Heart left ventricle (tissue), 16 donors: ENCODE results near the gene DHH. TPM values are rescaled to one million over a fixed set of nuclear protein-coding genes. Genes with fewer than 3 reads are reported as not detected.

ENCODE experiments used
- ATAC-seq, 4 donors: fragments of 200-7000 bp; cut with Tn5 transposase; one replicate each; pipeline ENCODE4 v1.9.1; 2020 to 2022; ENCODE audit warnings: moderate library complexity in 4 of 4, mild to moderate bottlenecking in 3 of 4, moderate number of reproducible peaks in 1 of 4
- DNase-seq, 5 donors: peaks; one replicate each; pipeline ENCODE4 v3.0.0-alpha.2; 2020
- H3K27ac ChIP-seq, 12 donors: fragments of 200-600 bp; sonication (generic) in 4 of 12; one replicate each; pipeline versions ENCODE4 v1.5.0 to v1.8.0; 2016 to 2022; ENCODE audit warnings: mild to moderate bottlenecking in 2 of 12
- H3K27me3 ChIP-seq, 9 donors: fragments of 200-600 bp; sonication (generic) in 2 of 9; one replicate each; pipeline versions ENCODE4 v1.5.1 to v1.8.0; 2016 to 2022; ENCODE audit warnings: mild to moderate bottlenecking in 3 of 9
- H3K36me3 ChIP-seq, 9 donors: fragments of 200-600 bp; sonication (generic) in 2 of 9; one replicate each; pipeline versions ENCODE4 v1.5.0 to v1.8.0; 2018 to 2022; ENCODE audit warnings: mild to moderate bottlenecking in 2 of 9
- H3K4me1 ChIP-seq, 12 donors: fragments of 200-600 bp; sonication (generic) in 4 of 12; one replicate each; pipeline versions ENCODE4 v1.5.0 to v1.8.0; 2016 to 2022; ENCODE audit warnings: mild to moderate bottlenecking in 3 of 12
- H3K4me3 ChIP-seq, 12 donors: fragments of 200-600 bp; sonication (generic) in 4 of 12; one replicate each; pipeline versions ENCODE4 v1.5.0 to v1.8.0; 2017 to 2022; ENCODE audit warnings: mild to moderate bottlenecking in 9 of 12, moderate library complexity in 4 of 12
- H3K9me3 ChIP-seq, 12 donors: fragments of 200-600 bp; sonication (generic) in 4 of 12; one replicate each; pipeline versions ENCODE4 v1.5.0 to v1.8.0; 2016 to 2022; ENCODE audit warnings: mild to moderate bottlenecking in 1 of 12
- CTCF ChIP-seq, 12 donors: fragments of 200-600 bp; sonication (generic) in 4 of 12; IDR thresholded peaks; one replicate each; pipeline versions ENCODE4 v1.5.0 to v1.8.0; 2018 to 2022; ENCODE audit warnings: antibody characterized with exemption in 12 of 12, mild to moderate bottlenecking in 5 of 12
- POLR2A ChIP-seq, 2 donors: fragments of 450-650 bp; IDR thresholded peaks; one replicate each; pipeline ENCODE4 v1.6.1; 2017; ENCODE audit warnings: antibody characterized with exemption in 2 of 2, mild to moderate bottlenecking in 2 of 2, moderate library complexity in 2 of 2
- WGBS, 4 donors: extraction: QIAGEN DNeasy Blood & Tissue Kit in 2 of 4; methylation state at CpG; one replicate each; pipeline versions ENCODE4 v1.1.5 to v1.1.7; 2013 to 2018; 5-methylcytosine and 5-hydroxymethylcytosine counted together
- intact Hi-C, 10 donors: fragments of 100-400 bp; cut with DNase I; formaldehyde crosslinking; loops; one replicate each; pipeline versions ENCODE4 v1.11.1 to v1.14.2; 2022
- polyA plus RNA-seq, 2 donors: library from polyadenylated mRNA; stranded (reverse); fragments of 200-250 nt; gene quantifications; one replicate each; pipeline ENCODE4 v1.2.3, GENCODE V29; 2013
- total RNA-seq, 9 donors: library from RNA; depleted of rRNA in 2 of 9; stranded (reverse); fragments of >200 nt in 2 of 9; fragmentation: NEBNext Ultra II Directional in 3 of 9; extraction: Animal tissue kit (Norgen Biotek cat#: 25700) in 3 of 9; gene quantifications; one replicate each; pipeline versions ENCODE4 v1.1.0 to v1.2.4, GENCODE V29; 2016 to 2023
- donor health status: ischemic (EF 13 %, LVEDD 7.1; RV severe dilation, severe dysfunction).
- donor health status: healthy with polysubstance abuse.
- donor health status: DM: no; HTN: yes; CAD: no.
- donor health status: DM: no; HTN: no; CAD: no.
- donor health status: ischemic (EF 25% LVEDD 6.9; RV normal size, moderate dysfunction).
- donor health status: ischemic (EF 25% LVEDD 5.7; RV mildly dilated, moderate dysfunction).
- donor health status: healthy.
- donor health status: DM: yes; HTN: yes; CAD: no.
- donor health status: ischemic (EF 35%, LVEDD 5.7; RV mildly dilated, moderate dysfunction).
- donor health status: nonischemic (EF 11% LVEDD 7.7; RV severe dilation, severe dysfunction).
- donor health status: DM: yes; HTN: yes; CAD: no.
- donor health status: PGD.
- donor health status: ischemic (EF 29% LVEDD 5.4; RV normal size, mild dysfunction).
- donor health status: nonischemic (EF 23%, LVEDD 6.1; RV moderate dilation, normal function).

The DHH gene
- total and polyA plus RNA-seq, 11 donors: 0.34 to 1.5 (median 0.76) TPM

- TF ChIP-seq POLR2A (IDR thresholded peaks at IDR 0.05) (no peak), CTCF (IDR thresholded peaks at IDR 0.05) (no peak)
- ATAC-seq (no peak), DNase-seq (peak in 1 of 5 donors; percentile 51)
- H3K27ac ChIP-seq: peak overlapping the region in 10 of 12 donors; percentile 20 to 99 (median 98)
- H3K4me1 ChIP-seq: peaks cover 19 to 60% (median 44%) of the 10 kb centered on the region in 12 donors
- no peaks in the 10 kb centered on the region for H3K27me3 ChIP-seq
- H3K36me3 ChIP-seq: peaks cover 0 to 19% (median 16%) of the 10 kb centered on the region in 9 donors
- H3K9me3 ChIP-seq: no peaks in the 10 kb centered on the region
- 4 to 10% (median 5%) methylated on average over 5 of the region's 5 CpGs for WGBS, 4 donors
- peak overlapping the region; percentile 79 to 100 (median 93) for H3K4me3 ChIP-seq
- intact Hi-C loops: loop anchor here in 3 of 10 donors (5.0 kb wide), 2 partner anchors 36 to 41 kb away; partner anchors contain the start of gene PRKAG1 (in 2 of the 3)
These were observed 36.1 kb downstream of the DHH start for GRCh38 chr12:49058366-49059044.

- ATAC-seq (no peak), DNase-seq (peak in 1 of 5 donors; percentile 28)
- no peaks in the 10 kb centered on the region for H3K9me3 ChIP-seq
- peaks cover 0 to 25% (median 22%) of the 10 kb centered on the region in 9 donors for H3K36me3 ChIP-seq
- intact Hi-C loops: loop anchor here in 3 of 10 donors (5.0 kb wide), 2 partner anchors 36 to 41 kb away; partner anchors contain the start of gene PRKAG1 (in 2 of the 3)
- 2 to 6% (median 5%) methylated on average over 4 of the region's 4 CpGs for WGBS, 4 donors
- H3K4me3 ChIP-seq: peak overlapping the region in 11 of 12 donors; percentile 79 to 100 (median 93)
- TF ChIP-seq POLR2A (IDR thresholded peaks at IDR 0.05) (no peak), CTCF (IDR thresholded peaks at IDR 0.05) (no peak)
- H3K4me1 ChIP-seq: peaks cover 19 to 60% (median 44%) of the 10 kb centered on the region in 12 donors
- H3K27me3 ChIP-seq: no peaks in the 10 kb centered on the region
- peak overlapping the region in 9 of 12 donors; percentile 20 to 99 (median 94) for H3K27ac ChIP-seq
These were observed 36.7 kb downstream of the DHH start for GRCh38 chr12:49057888-49058287.

GRCh38 chr12:49055978-49056754, 38.4 kb downstream of the DHH start:
- peak overlapping the region in 8 of 12 donors; percentile 13 to 97 (median 93) for H3K4me3 ChIP-seq
- ATAC-seq (peak; percentile 47 to 71 (median 64)), DNase-seq (peak in 4 of 5 donors; percentile 59 to 74 (median 73))
- peaks cover 0 to 42% (median 40%) of the 10 kb centered on the region in 9 donors for H3K36me3 ChIP-seq
- intact Hi-C loops: loop anchor here in 3 of 10 donors (5.0 kb wide), 2 partner anchors 34 to 39 kb away; partner anchors contain the start of gene PRKAG1 (in 2 of the 3)
- WGBS, 4 donors: 42 to 49% (median 43%) methylated on average over 7 of the region's 7 CpGs
- peak overlapping the region in 8 of 12 donors; percentile 3 to 99 (median 41) for H3K27ac ChIP-seq
- TF ChIP-seq POLR2A (IDR thresholded peaks at IDR 0.05): no peak
- TF ChIP-seq CTCF (IDR thresholded peaks at IDR 0.05): no peak
- H3K9me3 ChIP-seq: no peaks in the 10 kb centered on the region
- no peaks in the 10 kb centered on the region for H3K27me3 ChIP-seq
- peaks cover 19 to 52% (median 40%) of the 10 kb centered on the region in 12 donors for H3K4me1 ChIP-seq
